GM12864 (cell line): ENCODE measurements around the gene COA6.
"Not testable (repeated sequence)": the region's sequence is repeated elsewhere in the genome, so short reads cannot be mapped to it uniquely, and the experiment has no call there.

Experiments
- DNase-seq: peaks from one replicate; pipeline ENCODE4 v3.0.0-alpha.2; 2011; ENCODE audit warnings: low read depth
- H3K4me3 ChIP-seq: 2 replicates; pipeline ENCODE4 v1.5.1; 2011; ENCODE audit warnings: mild to moderate bottlenecking, low read depth, low read length, control low read depth
- TF ChIP-seq, protein P1 (sequence below): IDR thresholded peaks from 2 replicates; pipeline ENCODE4 v1.5.1; 2011; ENCODE audit warnings: low read depth, mild to moderate bottlenecking, moderate library complexity, low read length, control low read depth, inconsistent platforms; ENCODE audit errors: missing control alignments

Gene COA6

DNA sequence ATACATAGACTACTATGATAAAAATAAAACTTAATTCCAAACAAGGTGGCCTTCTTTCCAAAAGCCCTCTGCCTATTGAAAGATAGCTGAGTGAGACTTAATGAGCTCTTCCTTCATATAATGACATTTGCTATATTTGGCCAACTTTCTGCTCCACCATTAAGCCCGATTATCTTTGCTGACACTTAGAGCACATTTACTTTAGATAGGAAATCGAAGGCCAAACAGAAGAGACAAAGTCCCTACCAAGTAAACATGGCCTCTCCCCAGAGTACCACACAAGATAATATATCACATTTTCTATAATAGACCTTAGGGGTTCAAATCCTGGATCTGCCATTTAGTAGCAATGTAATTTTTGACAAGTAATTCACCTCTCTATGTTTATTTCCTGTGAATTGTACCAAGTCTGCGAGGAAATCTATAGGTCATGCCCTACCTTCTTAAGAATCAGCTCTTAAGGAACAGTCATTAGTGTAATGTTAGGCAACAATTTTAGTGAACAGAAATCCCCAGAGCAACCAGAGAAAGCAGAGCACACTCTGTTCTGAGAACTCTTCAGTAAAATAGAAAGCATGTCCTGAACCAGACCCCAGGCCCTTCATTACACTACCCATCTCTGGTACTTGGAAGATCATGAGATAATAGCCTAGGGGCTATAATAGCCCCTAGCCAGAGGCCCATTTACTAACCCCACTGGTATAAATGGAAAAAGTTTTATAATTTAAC is 17.3 kb upstream of the COA6 start:
- no peak overlapping the region for H3K4me3 ChIP-seq
- TF ChIP-seq, protein P1, sequence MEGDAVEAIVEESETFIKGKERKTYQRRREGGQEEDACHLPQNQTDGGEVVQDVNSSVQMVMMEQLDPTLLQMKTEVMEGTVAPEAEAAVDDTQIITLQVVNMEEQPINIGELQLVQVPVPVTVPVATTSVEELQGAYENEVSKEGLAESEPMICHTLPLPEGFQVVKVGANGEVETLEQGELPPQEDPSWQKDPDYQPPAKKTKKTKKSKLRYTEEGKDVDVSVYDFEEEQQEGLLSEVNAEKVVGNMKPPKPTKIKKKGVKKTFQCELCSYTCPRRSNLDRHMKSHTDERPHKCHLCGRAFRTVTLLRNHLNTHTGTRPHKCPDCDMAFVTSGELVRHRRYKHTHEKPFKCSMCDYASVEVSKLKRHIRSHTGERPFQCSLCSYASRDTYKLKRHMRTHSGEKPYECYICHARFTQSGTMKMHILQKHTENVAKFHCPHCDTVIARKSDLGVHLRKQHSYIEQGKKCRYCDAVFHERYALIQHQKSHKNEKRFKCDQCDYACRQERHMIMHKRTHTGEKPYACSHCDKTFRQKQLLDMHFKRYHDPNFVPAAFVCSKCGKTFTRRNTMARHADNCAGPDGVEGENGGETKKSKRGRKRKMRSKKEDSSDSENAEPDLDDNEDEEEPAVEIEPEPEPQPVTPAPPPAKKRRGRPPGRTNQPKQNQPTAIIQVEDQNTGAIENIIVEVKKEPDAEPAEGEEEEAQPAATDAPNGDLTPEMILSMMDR: no peak
- no peak for DNase-seq

DNA sequence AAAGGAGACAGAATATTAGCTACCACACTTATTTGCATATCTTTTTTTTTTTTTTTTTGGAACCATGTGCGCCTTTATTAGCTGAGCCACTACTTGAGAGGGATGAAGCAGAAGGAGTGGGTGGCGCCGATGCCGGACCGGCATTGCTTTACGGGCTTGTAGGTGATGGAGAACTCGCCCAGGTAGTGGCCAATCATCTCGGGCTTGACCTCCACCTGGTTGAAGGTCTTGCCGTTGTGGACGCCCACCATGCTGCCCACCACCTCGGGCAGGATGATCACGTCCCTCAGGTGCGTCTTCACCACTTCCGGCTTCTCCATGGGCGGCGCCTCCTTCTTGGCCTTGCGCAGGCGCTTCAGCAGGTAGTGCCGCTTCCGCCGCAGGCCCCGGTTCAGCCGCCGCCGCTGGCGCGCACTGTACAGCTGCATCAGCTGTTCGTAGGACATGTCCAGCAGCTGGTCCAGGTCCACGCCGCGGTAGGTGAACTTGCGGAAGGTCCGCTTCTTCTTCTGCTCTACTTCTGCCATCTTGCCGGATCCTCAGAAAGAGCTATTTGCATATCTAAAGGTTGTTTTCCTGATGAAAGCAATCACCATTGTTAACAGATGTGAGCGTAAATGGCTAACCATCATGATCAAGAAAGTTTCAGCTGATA is 16.5 kb upstream of the COA6 start:
- H3K4me3 ChIP-seq, DNase-seq: not testable (repeated sequence)

DNA sequence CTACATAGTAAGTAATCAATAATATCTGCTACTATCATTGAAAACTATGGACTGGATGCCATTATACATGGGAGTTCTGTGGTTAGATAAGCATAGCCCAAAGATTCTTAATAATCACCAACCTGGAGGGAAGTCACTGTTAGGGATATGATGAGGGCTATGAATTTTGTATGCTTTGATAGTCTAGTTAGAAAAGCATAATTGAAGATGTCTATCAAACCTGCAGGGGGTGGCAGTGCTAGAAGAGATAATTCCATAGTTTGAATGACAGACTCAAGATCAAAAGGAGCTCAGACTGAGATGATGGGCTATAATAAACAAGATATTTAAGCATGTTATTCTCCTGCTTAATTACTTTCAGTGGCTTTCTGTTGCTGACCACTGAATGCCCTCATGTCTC is 15.4 kb upstream of the COA6 start:
- no peak for DNase-seq
- H3K4me3 ChIP-seq: no peak overlapping the region
- TF ChIP-seq, protein P1: no peak

DNA sequence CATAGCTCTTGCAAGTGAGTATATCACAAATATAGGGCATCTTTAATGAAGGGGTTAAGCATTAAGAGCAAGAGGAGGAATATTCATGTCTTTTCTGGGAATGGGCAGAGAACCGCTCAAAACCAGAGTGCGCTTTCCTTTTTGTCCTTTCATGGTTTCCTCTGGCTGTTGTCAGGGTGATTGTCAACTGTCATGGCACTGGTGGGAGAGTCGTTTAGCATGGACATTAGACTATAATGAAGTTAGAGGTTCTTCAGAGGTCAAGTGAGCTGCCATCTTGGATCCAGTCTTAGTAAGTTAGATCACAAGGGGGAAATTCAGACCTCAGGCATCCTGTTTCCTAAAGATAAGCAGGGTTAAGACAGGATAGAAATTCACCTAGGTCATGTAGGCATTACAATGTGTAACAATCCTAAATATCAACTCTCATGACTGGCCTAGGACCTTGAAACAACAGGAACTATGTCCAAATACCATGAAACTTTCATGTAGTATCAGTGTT is 12.1 kb upstream of the COA6 start:
- DNase-seq: no peak
- TF ChIP-seq, protein P1: no peak
- no peak overlapping the region for H3K4me3 ChIP-seq

DNA sequence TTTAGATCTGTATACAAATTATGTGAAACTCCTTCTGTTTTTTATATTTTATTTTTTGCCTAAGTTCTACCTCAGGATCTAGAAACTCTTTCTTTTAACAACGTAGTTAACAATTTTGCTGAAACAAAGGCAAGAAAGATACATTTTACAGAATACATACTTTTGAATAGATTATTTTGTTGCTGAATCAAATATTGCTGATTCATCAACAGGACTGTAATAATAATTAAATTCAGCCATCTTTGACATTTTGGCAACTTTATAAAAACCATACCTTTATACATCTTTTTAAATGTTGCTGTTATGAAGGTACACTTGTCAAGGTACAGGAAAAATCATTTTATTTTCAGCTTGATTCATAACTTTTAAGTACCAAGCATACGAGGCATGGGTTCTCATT is 10.7 kb upstream of the COA6 start:
- H3K4me3 ChIP-seq: no peak overlapping the region
- TF ChIP-seq, protein P1: no peak
- DNase-seq: no peak

DNA sequence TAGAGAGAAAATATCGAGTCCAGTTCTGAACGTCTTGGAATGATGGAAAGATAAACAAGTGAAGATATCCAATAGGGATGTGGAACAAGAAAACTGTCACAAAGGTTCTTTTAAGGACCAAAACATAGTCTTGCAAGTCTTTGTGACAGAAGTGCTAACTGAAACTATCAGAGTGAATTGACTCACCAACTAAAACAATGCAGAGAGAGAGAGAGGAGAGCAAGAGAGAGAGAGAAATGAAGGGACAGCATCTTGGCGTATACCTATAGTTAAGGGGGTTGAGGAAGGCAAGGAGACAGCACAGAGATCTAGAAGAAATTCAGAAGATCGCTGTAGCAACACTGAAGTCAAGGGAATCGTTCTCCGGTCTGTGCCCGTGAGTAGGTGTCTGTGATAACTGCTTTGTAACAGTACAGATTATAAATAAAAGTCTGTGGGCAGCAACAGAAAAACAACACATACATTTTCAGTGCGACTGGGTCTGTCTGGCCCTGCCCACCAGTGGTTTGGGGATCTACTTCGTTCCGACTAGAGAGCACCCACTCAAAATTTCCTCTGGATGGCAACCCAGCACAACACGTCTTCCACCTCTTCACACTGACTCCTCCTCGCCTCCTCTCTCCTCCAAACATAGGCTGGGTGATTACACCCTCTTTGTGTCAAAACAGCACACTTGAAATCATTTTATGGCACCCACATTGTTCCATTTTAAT is 4.8 kb upstream of the COA6 start:
- TF ChIP-seq, protein P1: no peak
- H3K4me3 ChIP-seq: no peak overlapping the region
- no peak for DNase-seq

DNA sequence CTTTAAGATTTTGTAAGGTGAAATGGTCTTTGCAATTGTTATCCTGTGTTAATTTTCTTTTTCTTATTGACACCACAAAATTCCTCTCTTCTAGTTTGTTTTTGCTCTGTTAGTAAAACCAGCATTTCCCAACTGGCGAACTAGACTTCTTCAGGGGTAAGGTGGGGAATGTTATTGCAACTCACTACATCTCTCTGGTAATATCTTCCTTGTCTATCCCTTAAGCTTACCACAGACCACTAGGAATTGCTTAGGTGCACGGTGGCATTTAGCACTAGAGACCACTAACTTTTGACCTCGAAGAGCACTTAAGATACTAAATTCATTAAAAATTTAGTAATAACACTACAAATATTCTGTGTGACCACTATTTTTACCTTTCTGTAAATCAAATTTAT is 4.2 kb upstream of the COA6 start:
- TF ChIP-seq, protein P1: no peak
- DNase-seq: no peak
- H3K4me3 ChIP-seq: no peak overlapping the region
